ENCODE data around the gene ZBTB2.
A peak's percentile ranks its signal among the peaks of the same experiment; 100 is the strongest.

ZBTB2 gene

DNA sequence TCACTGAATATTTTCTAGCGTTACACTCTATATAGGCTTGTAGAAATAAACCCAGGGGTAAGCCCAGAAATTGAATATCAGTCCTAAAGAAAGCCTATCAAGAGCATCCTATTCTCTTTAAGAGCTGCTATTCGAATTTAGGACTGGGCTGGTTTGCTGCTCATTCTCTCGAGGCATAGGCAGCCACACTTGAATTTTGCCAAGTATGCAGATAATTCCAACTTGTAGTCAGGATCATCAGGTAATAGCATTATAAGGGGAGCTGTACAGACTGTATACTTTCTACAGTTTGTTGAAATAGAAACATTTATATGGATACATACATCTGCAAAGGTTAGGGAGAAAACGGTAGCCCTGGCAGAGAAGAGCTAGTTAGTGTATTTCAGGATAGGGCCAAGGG is 2.1 kb upstream of the ZBTB2 start:
- TF ChIP-seq, protein P1, sequence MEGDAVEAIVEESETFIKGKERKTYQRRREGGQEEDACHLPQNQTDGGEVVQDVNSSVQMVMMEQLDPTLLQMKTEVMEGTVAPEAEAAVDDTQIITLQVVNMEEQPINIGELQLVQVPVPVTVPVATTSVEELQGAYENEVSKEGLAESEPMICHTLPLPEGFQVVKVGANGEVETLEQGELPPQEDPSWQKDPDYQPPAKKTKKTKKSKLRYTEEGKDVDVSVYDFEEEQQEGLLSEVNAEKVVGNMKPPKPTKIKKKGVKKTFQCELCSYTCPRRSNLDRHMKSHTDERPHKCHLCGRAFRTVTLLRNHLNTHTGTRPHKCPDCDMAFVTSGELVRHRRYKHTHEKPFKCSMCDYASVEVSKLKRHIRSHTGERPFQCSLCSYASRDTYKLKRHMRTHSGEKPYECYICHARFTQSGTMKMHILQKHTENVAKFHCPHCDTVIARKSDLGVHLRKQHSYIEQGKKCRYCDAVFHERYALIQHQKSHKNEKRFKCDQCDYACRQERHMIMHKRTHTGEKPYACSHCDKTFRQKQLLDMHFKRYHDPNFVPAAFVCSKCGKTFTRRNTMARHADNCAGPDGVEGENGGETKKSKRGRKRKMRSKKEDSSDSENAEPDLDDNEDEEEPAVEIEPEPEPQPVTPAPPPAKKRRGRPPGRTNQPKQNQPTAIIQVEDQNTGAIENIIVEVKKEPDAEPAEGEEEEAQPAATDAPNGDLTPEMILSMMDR (IDR thresholded peaks at IDR 0.05; ENCODE audit: borderline replicate concordance, control extremely low read depth, extremely low read depth, insufficient read depth, missing control alignments) = no peak
- in situ Hi-C loops (cut with MboI; ENCODE audit: low sequenced_read_pairs, unreplicated experiment) = no loop called here
- no peak for DNase-seq (ENCODE audit: low spot score)

DNA sequence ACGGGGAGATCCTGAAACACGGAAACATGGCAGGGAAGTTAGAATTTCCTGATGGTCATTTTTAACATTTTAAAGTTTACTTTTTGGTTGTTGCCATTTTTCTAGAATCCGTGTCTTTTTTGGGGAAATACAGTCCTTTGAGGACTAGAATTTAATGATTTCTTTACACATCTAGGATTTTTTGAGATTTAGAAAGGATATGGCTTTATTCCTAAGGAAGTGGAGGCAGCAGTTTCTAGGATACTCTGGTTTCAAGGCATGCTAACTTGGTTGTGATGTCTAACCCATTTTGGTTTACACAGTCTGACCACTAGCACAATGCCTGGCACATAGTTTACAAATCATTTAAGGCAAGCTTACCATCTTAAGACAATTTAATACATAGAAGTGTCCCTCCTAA is 1.1 kb upstream of the ZBTB2 start:
- in situ Hi-C loops (cut with MboI; ENCODE audit: low sequenced_read_pairs, unreplicated experiment) = no loop called here
- no peak for DNase-seq (ENCODE audit: low spot score)
- TF ChIP-seq, protein P1 (IDR thresholded peaks at IDR 0.05; ENCODE audit: borderline replicate concordance, control extremely low read depth, extremely low read depth, insufficient read depth, missing control alignments) = no peak

DNA sequence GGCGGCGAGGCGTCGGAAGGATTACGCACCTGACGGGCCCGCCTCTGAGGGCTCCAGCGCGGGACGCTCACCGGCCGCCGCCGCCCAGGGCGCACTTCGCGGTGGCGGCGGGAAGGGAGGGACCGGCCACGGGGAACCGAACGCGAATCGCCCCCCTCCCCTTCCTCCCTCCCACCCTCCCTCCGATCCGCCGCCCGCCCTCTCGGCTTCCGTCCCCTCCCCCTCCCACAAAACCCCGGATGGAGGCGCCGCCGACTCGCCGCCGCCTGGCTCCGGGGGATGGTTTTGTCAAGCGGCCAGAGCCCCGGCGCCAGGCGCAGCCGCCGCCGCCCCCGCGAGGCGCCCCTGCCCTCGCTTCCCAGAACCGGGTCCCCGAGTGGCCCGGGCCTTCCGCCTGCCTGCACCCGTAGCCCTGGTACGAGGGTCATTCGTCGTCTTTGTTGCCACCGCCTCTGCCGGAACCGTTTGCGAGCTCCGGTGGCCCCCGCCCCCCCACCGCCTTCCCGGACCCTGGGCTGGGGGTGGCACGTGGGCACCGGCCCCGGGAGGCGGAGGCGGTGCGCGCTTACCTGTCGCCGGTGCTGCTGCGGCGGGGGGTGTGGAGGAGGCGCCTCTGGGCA is 398 bp downstream of the ZBTB2 start:
- DNase-seq (ENCODE audit: low spot score) = peak; percentile 80
- TF ChIP-seq, protein P1 (IDR thresholded peaks at IDR 0.05; ENCODE audit: borderline replicate concordance, control extremely low read depth, extremely low read depth, insufficient read depth, missing control alignments) = no peak
- in situ Hi-C loops (cut with MboI; ENCODE audit: low sequenced_read_pairs, unreplicated experiment) = no loop called here

DNA sequence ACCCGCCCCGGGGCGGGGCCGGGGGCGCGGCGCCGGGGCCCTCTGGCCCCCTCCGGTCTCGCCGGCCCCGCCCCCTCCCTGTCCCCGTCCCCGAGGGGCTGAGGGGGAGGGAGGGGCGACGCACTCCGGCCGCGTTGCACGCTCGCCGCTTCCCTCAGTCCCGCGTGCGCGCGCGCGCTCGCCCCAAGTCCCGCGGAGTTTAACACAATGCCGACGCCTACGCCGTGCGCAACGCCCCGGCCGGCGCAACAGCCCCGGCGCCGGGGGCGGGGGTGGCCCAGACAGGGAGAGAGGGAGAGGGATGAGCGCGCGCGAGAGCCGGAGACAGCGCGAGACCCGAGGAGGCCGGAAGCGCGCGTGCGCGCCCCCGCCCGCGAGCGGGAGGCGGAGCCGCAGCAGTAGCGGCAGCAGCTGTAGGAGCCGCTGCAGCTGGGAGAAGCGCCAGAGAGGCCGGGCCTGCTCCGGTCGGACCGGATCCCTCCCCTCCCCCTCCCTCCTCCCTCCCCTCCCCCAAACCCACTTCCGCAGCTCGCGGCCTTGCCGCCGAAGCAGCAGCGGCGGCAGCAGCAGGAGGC is 996 bp downstream of the ZBTB2 start:
- TF ChIP-seq, protein P1 (IDR thresholded peaks at IDR 0.05; ENCODE audit: borderline replicate concordance, control extremely low read depth, extremely low read depth, insufficient read depth, missing control alignments) = no peak
- peak; percentile 97 for DNase-seq (ENCODE audit: low spot score)
- in situ Hi-C loops (cut with MboI; ENCODE audit: low sequenced_read_pairs, unreplicated experiment) = no loop called here

DNA sequence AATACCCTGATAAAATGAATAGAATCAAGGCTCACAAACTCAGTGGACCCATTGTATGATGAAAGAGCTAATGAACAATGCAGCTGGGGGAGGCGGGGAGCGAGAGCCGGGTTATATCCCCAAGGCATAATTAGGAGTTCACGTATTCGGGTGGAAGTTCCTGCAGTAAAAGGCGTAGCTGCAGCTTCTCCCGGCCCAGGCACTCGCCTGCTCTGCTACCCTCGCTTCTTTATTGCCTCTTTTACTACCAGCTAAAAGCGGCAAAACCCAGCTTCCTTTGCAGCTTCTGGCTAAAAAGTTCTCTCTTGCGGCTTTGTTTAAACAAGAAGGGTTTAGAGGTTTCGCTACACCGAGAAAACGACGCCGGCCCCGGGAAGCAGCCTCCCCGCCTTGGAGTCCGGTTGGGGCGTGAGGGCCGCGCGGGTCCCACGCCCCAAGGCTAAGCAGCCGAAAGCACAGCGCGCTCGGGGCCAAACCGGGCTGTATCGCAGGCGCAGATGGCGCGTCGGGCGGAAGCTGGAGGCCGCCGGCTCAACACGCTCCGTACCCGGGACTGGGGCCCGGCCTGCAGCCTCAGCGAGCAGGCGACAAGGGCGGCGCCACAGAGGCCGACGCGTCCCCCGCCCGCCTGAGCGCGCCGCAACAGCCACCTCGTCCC is 1.6 kb downstream of the ZBTB2 start:
- in situ Hi-C loops (cut with MboI; ENCODE audit: low sequenced_read_pairs, unreplicated experiment) = no loop called here
- TF ChIP-seq, protein P1 (IDR thresholded peaks at IDR 0.05; ENCODE audit: borderline replicate concordance, control extremely low read depth, extremely low read depth, insufficient read depth, missing control alignments) = no peak
- no peak for DNase-seq (ENCODE audit: low spot score)

DNA sequence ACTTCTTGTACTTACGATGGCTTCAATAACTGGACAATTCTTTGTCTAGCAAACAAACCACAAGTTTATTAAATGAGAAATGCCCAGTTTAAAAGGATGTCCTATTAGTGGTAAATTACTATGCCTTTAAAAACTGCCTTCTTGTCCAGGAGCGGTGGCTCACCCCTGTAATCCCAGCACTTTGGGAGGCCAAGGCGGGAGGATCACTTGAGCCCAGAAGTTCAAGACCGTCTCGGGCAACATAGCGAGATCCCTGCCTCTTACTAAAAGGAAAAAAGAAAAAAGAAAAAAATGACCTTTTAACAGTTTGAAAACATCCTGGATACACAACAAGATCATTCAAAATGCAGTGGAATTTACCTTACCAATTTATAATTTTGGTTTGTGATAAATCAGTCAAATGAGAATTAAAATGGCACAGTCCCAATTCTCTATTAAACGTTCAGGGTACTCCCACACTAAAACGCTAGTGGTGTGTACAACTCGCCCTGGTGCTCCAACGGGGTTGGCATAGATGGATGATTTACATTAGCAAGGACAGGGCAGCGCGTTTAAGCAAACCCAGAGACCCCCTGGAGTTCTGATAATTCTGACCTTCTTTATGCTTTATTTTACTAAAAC is 2.3 kb downstream of the ZBTB2 start:
- DNase-seq (ENCODE audit: low spot score) = no peak
- in situ Hi-C loops (cut with MboI; ENCODE audit: low sequenced_read_pairs, unreplicated experiment) = no loop called here
- TF ChIP-seq, protein P1 (IDR thresholded peaks at IDR 0.05; ENCODE audit: borderline replicate concordance, control extremely low read depth, extremely low read depth, insufficient read depth, missing control alignments) = no peak
